Vagina (tissue), 2 donors: ENCODE data around the gene TRIM46.

Source experiments
- POLR2A ChIP-seq, 2 donors: fragments of 450-650 bp; IDR thresholded peaks; one replicate each; pipeline ENCODE4 v1.6.1; 2017; ENCODE audit warnings: antibody characterized with exemption in 2 of 2, mild to moderate bottlenecking in 2 of 2, moderate library complexity in 2 of 2
- POLR2AphosphoS5 ChIP-seq, 2 donors: sonication (generic); formaldehyde crosslinking; IDR thresholded peaks; one replicate each; pipeline ENCODE4 v1.9.0; 2017; ENCODE audit warnings: antibody characterized with exemption in 2 of 2, mild to moderate bottlenecking in 2 of 2, low read depth in 1 of 2; ENCODE audit not compliant: insufficient read depth in 1 of 2
- TF ChIP-seq, protein P1 (sequence below), 3 experiments: fragments of 450-650 bp in 2 of 3; fragments of 200-600 bp in 1 of 3; sonication (generic) in 1 of 3; IDR thresholded peaks; one replicate each; pipeline ENCODE4 v1.5.1; 2017 to 2019; ENCODE audit warnings: antibody characterized with exemption in 3 of 3, mild to moderate bottlenecking in 2 of 3, moderate library complexity in 2 of 3

DNA sequence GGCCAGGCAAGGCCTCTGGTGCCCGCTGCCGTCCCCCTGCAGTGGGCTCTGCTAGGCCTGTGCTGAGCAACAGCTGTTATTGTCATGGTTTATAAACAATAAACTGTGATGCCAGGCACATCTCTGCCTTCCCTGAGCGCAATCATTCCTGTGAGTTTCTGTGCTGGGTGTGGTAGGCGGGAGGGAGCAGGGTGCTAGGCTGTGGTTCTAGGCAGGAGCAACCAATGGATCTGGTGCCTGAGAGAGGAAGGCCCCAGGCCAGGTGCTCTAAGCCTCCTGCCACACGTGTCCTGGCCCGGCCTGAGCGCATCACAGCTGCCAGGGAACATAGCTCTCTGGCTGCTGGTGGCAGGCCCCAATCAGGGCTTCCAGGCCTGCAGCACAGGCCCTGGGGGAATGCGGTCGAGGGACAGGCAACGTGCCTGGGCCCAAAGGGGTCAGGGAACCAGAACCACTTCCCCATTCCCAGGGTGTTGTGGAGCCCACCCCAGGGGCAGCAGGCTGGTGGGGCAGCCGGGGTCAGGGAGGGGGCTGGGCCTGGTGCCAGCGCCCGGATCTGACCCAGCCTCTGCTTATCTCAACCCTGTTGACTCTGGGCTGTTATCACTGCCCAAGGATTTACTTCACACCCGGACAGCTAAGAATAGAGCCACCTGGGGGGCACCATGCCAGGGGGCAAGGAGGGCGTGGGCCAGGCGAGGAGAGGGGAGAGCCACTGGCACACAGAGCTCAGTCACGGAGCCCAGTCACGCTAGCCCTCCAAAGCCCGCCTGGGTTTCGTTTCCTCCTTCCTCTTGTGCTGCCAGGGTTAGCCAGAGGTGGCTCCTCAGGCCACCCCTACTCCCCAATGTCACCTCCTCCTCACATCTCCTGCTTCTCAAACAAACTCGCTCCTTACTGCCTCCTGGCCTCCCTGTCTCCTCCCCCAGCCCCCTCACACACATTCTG, 11.5 kb downstream of the TRIM46 start:
- TF ChIP-seq, protein P1, sequence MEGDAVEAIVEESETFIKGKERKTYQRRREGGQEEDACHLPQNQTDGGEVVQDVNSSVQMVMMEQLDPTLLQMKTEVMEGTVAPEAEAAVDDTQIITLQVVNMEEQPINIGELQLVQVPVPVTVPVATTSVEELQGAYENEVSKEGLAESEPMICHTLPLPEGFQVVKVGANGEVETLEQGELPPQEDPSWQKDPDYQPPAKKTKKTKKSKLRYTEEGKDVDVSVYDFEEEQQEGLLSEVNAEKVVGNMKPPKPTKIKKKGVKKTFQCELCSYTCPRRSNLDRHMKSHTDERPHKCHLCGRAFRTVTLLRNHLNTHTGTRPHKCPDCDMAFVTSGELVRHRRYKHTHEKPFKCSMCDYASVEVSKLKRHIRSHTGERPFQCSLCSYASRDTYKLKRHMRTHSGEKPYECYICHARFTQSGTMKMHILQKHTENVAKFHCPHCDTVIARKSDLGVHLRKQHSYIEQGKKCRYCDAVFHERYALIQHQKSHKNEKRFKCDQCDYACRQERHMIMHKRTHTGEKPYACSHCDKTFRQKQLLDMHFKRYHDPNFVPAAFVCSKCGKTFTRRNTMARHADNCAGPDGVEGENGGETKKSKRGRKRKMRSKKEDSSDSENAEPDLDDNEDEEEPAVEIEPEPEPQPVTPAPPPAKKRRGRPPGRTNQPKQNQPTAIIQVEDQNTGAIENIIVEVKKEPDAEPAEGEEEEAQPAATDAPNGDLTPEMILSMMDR (IDR thresholded peaks at IDR 0.05), result no peak
- TF ChIP-seq POLR2AphosphoS5 (IDR thresholded peaks at IDR 0.05; ENCODE audit: insufficient read depth in 1 of 2, low read depth in 1 of 2) (no peak), POLR2A (IDR thresholded peaks at IDR 0.05) (no peak)
